Activated naive CD8-positive, alpha-beta T cell (primary cell): ENCODE data around the gene FAAH.
"Not testable (repeated sequence)": the region's sequence is repeated elsewhere in the genome, so short reads cannot be mapped to it uniquely, and the experiment has no call there.

Source experiments
- H3K27ac Mint-ChIP-seq: one replicate; pipeline ENCODE4 v1.8.0; 2021; ENCODE audit warnings: mixed read lengths
- H3K27me3 Mint-ChIP-seq: one replicate; pipeline ENCODE4 v1.8.0; 2021; ENCODE audit warnings: mixed read lengths
- H3K36me3 Mint-ChIP-seq: one replicate; pipeline ENCODE4 v1.8.0; 2021; ENCODE audit warnings: mixed read lengths
- H3K4me1 Mint-ChIP-seq: one replicate; pipeline ENCODE4 v1.8.0; 2021; ENCODE audit warnings: low read depth, mixed read lengths
- H3K4me3 Mint-ChIP-seq: one replicate; pipeline ENCODE4 v1.8.0; 2021; ENCODE audit warnings: mild to moderate bottlenecking, mixed read lengths
- H3K9me3 Mint-ChIP-seq: one replicate; pipeline ENCODE4 v1.8.0; 2021; ENCODE audit warnings: low read depth, mixed read lengths

Gene FAAH

GRCh38 chr1:46394108-46394871 is at the start of gene FAAH:
Gene FAAH, plus strand, starts transcription at chr1:46394317. Its CDS starts 32 bp downstream, at chr1:46394349.
- no peak within 1 kb of the TSS for H3K27ac Mint-ChIP-seq
- peaks cover 7% of the 10 kb centered on the region for H3K4me1 Mint-ChIP-seq
- peaks cover 10% of the 10 kb centered on the region for H3K36me3 Mint-ChIP-seq
- H3K27me3 Mint-ChIP-seq: peaks cover 8% of the 10 kb centered on the region
- peaks cover 5% of the 10 kb centered on the region for H3K9me3 Mint-ChIP-seq
- peak within 1 kb of the TSS; percentile 74 for H3K4me3 Mint-ChIP-seq

GRCh38 chr1:46344481-46344880 is 49.6 kb upstream of the FAAH start:
- H3K9me3 Mint-ChIP-seq: no peaks in the 10 kb centered on the region
- H3K36me3 Mint-ChIP-seq: peaks cover 4% of the 10 kb centered on the region
- H3K4me3 Mint-ChIP-seq: no peak overlapping the region
- no peaks in the 10 kb centered on the region for H3K27me3 Mint-ChIP-seq
- no peak overlapping the region for H3K27ac Mint-ChIP-seq
- peaks cover 47% of the 10 kb centered on the region for H3K4me1 Mint-ChIP-seq

GRCh38 chr1:46345281-46345680 is 48.8 kb upstream of the FAAH start:
- Mint-ChIP-seq H3K27ac (peak overlapping the region; percentile 22), H3K4me3 (no peak overlapping the region), H3K36me3 (peaks cover 4% of the 10 kb centered on the region), H3K4me1 (peaks cover 44% of the 10 kb centered on the region), H3K9me3 (no peaks in the 10 kb centered on the region), H3K27me3 (no peaks in the 10 kb centered on the region)

GRCh38 chr1:46352363-46352762 is 41.8 kb upstream of the FAAH start:
- Mint-ChIP-seq H3K4me3 (no peak overlapping the region), H3K36me3 (peaks cover 3% of the 10 kb centered on the region), H3K9me3 (no peaks in the 10 kb centered on the region), H3K27me3 (no peaks in the 10 kb centered on the region), H3K4me1 (peaks cover 8% of the 10 kb centered on the region), H3K27ac (no peak overlapping the region)

- not testable (repeated sequence) for H3K36me3 Mint-ChIP-seq, H3K9me3 Mint-ChIP-seq, H3K27ac Mint-ChIP-seq, H3K4me3 Mint-ChIP-seq, H3K4me1 Mint-ChIP-seq, H3K27me3 Mint-ChIP-seq
Observed at GRCh38 chr1:46355920-46356319, 38.2 kb upstream of the FAAH start.

- Mint-ChIP-seq H3K27me3 (no peaks in the 10 kb centered on the region), H3K4me3 (no peak overlapping the region), H3K36me3 (no peaks in the 10 kb centered on the region), H3K4me1 (no peaks in the 10 kb centered on the region), H3K9me3 (no peaks in the 10 kb centered on the region), H3K27ac (no peak overlapping the region)
Observed at GRCh38 chr1:46362158-46362557, 32.0 kb upstream of the FAAH start.

- Mint-ChIP-seq H3K4me1 (no peaks in the 10 kb centered on the region), H3K27me3 (no peaks in the 10 kb centered on the region), H3K9me3 (no peaks in the 10 kb centered on the region), H3K27ac (no peak overlapping the region), H3K36me3 (peaks cover 2% of the 10 kb centered on the region), H3K4me3 (no peak overlapping the region)
Observed at GRCh38 chr1:46363121-46363520, 31.0 kb upstream of the FAAH start.

- H3K9me3 Mint-ChIP-seq: no peaks in the 10 kb centered on the region
- no peak overlapping the region for H3K27ac Mint-ChIP-seq
- H3K27me3 Mint-ChIP-seq: no peaks in the 10 kb centered on the region
- no peaks in the 10 kb centered on the region for H3K4me1 Mint-ChIP-seq
- H3K36me3 Mint-ChIP-seq: peaks cover 6% of the 10 kb centered on the region
- no peak overlapping the region for H3K4me3 Mint-ChIP-seq
Observed at GRCh38 chr1:46364612-46365011, 29.5 kb upstream of the FAAH start.

GRCh38 chr1:46365796-46366195 is 28.3 kb upstream of the FAAH start:
- not testable (repeated sequence) for H3K9me3 Mint-ChIP-seq, H3K4me1 Mint-ChIP-seq, H3K4me3 Mint-ChIP-seq, H3K36me3 Mint-ChIP-seq, H3K27ac Mint-ChIP-seq, H3K27me3 Mint-ChIP-seq

GRCh38 chr1:46367072-46367471 is 27.0 kb upstream of the FAAH start:
- H3K9me3 Mint-ChIP-seq: no peaks in the 10 kb centered on the region
- H3K27ac Mint-ChIP-seq: no peak overlapping the region
- H3K4me3 Mint-ChIP-seq: no peak overlapping the region
- no peaks in the 10 kb centered on the region for H3K27me3 Mint-ChIP-seq
- peaks cover 6% of the 10 kb centered on the region for H3K36me3 Mint-ChIP-seq
- no peaks in the 10 kb centered on the region for H3K4me1 Mint-ChIP-seq

GRCh38 chr1:46367701-46368100 is 26.4 kb upstream of the FAAH start:
- not testable (repeated sequence) for H3K9me3 Mint-ChIP-seq, H3K4me3 Mint-ChIP-seq, H3K27me3 Mint-ChIP-seq, H3K4me1 Mint-ChIP-seq, H3K27ac Mint-ChIP-seq
- H3K36me3 Mint-ChIP-seq: peaks cover 10% of the 10 kb centered on the region

GRCh38 chr1:46368791-46369190 is 25.3 kb upstream of the FAAH start:
- no peaks in the 10 kb centered on the region for H3K9me3 Mint-ChIP-seq
- no peaks in the 10 kb centered on the region for H3K4me1 Mint-ChIP-seq
- H3K36me3 Mint-ChIP-seq: peaks cover 13% of the 10 kb centered on the region

GRCh38 chr1:46369542-46370213 is 24.4 kb upstream of the FAAH start:
- no peak overlapping the region for H3K27ac Mint-ChIP-seq
- no peaks in the 10 kb centered on the region for H3K27me3 Mint-ChIP-seq
- H3K9me3 Mint-ChIP-seq: no peaks in the 10 kb centered on the region
- peaks cover 13% of the 10 kb centered on the region for H3K36me3 Mint-ChIP-seq
- H3K4me3 Mint-ChIP-seq: no peak overlapping the region
- no peaks in the 10 kb centered on the region for H3K4me1 Mint-ChIP-seq

More at GRCh38 chr1:46368791-46369190, 25.3 kb upstream of the FAAH start:
- no peak overlapping the region for H3K27ac Mint-ChIP-seq
- no peak overlapping the region for H3K4me3 Mint-ChIP-seq
- H3K27me3 Mint-ChIP-seq: no peaks in the 10 kb centered on the region

- H3K27ac Mint-ChIP-seq: no peak overlapping the region
- H3K27me3 Mint-ChIP-seq: no peaks in the 10 kb centered on the region
- no peaks in the 10 kb centered on the region for H3K9me3 Mint-ChIP-seq
- H3K4me3 Mint-ChIP-seq: no peak overlapping the region
- no peaks in the 10 kb centered on the region for H3K4me1 Mint-ChIP-seq
- peaks cover 13% of the 10 kb centered on the region for H3K36me3 Mint-ChIP-seq
Observed at GRCh38 chr1:46370214-46370633, 23.9 kb upstream of the FAAH start.

- Mint-ChIP-seq H3K9me3 (no peaks in the 10 kb centered on the region), H3K4me1 (no peaks in the 10 kb centered on the region), H3K4me3 (no peak overlapping the region), H3K27me3 (no peaks in the 10 kb centered on the region), H3K27ac (no peak overlapping the region), H3K36me3 (peaks cover 13% of the 10 kb centered on the region)
Observed at GRCh38 chr1:46372431-46372830, 21.7 kb upstream of the FAAH start.

GRCh38 chr1:46379996-46380395 is 14.1 kb upstream of the FAAH start:
- H3K9me3 Mint-ChIP-seq: peaks cover 4% of the 10 kb centered on the region
- H3K4me1 Mint-ChIP-seq: no peaks in the 10 kb centered on the region

More at GRCh38 chr1:46379996-46380395, 14.1 kb upstream of the FAAH start:
- H3K27ac Mint-ChIP-seq: no peak overlapping the region
- H3K4me3 Mint-ChIP-seq: no peak overlapping the region
- no peaks in the 10 kb centered on the region for H3K27me3 Mint-ChIP-seq
- peaks cover 6% of the 10 kb centered on the region for H3K36me3 Mint-ChIP-seq
